Activated T-helper 1 cell treated with Interleukin-2 at 50 U/mL for 16 hours (primary cell): ENCODE data around the gene SMYD1.
"Not testable (repeated sequence)": the region's sequence is repeated elsewhere in the genome, so short reads cannot be mapped to it uniquely, and the experiment has no call there.

Experiments used
- DNase-seq: peaks from one replicate; pipeline ENCODE4 v3.0.0-alpha.2; 2020; ENCODE audit warnings: low read depth

The SMYD1 gene

DNA sequence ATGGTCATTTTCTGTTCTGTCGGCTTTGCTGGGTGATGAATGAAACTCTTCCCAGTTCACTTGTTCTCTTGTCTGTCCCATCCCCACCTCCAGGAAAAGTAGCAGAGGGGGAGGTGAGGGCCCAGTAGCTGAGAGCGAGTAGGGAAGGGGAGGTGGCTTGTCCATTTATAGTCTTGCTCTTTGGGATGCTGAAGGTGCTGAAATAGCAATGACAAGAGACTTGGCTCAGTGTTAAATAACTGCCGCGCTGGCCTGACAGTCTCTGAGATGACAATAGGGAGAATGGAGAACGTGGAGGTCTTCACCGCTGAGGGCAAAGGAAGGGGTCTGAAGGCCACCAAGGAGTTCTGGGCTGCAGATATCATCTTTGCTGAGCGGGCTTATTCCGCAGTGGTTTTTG is at the start of gene SMYD1:
TSS of gene SMYD1 (plus strand) at position 228 of the 400 bp plus-strand sequence. CDS start at position 268, 40 bp downstream.
- DNase-seq = no peak

DNA sequence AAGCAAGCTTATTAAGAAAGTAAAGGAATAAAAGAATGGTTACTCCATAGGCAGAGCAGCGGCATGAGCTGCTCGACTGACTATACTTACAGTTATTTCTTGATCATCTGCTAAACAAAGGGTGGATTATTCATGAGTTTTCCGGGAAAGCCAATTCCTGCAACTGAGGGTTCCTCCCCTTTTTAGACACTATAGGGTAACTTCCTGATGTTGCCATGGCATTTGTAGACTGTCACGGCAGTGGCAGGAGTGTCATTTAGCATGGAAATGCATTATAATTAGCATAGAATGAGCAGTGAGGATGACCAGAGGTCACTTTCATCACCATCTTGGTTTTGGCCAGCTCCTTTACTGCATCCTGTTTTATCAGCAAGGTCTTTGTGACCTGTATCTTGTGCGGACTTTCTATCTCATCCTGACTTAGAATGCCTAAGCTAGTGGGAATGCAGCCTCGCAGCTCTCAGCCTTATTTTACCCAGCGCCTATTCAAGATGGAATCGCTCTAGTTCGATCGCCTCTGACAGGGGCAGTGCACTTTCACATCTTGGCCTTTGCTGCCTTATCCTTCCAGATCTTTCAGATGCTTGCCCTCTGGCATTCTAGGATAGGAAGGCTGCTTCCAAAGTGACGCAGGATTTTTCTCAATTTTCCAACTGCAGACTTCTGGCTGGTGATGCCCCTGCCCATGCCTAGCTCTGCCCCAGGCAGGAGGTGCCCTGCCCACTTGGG is 49.4 kb upstream of the SMYD1 start:
- not testable (repeated sequence) for DNase-seq

DNA sequence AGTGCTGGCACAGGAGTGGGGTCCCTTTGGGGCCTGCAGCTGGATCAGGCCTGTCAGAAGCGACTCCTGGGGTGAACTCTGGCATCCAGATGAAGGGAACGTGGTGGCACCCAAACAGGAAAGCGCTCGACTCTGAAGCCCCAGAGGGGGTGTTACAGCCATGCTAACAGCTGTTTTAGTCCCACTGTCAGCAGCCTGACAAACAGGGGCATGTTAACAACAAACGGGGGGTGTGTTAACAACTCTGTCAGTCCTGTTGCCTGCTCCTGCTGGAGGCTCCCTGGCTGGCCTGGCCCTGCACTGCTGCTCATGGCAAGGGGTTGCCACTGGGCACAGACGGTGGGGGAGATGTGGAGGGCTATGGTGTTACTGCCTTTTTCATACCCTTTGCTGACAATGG is 48.7 kb upstream of the SMYD1 start:
- no peak for DNase-seq

DNA sequence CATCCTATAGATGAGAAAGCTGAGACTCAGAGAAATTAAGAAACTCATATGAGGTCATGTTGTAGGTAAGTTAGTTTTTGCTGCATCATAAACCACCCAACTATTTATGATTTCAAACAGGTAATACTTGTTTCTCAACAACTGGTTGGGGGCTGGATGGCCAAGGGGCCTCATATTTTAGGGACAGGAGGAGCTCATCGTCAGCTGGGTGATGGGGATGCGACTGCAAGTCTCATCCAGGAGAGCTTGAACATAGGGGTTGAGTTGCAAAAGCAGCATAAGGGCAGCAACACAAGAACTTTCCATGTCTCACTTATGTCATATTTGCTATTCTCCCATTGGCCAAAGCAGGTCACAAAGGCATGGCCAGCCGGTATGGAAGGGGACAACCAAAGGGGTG is 47.6 kb upstream of the SMYD1 start:
- DNase-seq = no peak

DNA sequence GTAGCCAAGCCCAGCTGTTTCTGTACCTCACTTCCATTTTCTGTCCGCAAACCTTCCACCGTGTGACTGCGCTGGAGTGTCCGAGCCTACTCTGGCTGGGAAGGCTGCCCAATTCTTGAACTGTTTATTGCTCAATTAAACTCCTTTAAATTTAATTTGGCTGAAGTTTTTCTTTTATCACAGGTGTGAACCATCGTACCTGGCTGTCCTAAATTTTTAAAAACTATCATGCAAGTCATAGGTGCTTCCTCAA is 45.0 kb upstream of the SMYD1 start:
- no peak for DNase-seq

DNA sequence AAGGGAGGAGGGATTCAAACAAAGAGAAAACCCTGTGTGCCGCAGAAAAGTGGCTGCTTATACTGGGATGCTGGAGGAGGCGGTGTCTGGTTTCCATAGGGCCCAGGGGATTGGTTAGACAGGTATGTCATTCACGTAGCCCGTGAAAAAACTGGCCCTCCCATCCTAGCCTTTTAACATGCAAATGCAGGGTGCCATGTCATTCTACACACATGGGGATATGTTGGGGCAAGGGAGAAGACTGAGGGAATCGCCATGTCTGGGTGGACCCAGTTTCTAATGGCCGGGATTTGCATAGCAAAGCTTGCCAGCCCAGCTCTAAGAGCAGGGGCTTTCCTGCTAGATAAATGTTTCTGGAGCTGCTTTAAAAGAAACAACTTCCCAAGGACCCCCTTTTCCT is 43.1 kb upstream of the SMYD1 start:
- DNase-seq = no peak

DNA sequence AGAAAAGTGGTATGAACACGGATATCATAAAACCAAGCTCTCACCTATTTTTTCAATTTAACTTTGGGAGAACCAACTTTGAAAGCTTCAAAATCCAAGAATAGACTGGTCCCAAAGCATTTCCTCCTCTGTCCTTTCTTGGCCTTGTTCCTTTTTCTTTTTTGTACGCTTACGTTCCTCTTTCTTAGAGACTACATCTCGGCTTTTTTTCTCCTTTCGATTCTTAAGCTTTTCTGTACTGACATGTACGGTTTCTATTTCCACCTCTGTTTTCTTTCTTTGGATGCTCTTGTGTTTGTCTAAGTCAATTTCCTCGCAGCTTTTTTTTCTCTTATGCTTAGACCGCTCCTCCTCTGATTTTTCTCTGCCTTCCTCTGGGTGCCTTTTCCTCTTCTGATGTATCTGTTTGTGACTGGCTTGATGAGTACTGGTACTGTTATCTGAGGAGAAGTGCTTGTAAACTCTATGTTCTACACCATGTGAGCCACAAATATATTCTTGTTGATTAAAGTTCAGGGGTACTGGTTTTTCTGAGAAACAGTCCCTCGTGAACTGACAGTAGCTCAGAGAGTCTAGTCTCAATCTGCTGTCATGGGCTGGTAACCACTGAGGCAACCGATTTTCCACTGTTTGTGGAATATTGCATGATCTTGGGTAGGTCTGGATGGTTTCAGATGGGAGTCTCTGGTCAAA is 39.8 kb upstream of the SMYD1 start:
- no peak for DNase-seq

DNA sequence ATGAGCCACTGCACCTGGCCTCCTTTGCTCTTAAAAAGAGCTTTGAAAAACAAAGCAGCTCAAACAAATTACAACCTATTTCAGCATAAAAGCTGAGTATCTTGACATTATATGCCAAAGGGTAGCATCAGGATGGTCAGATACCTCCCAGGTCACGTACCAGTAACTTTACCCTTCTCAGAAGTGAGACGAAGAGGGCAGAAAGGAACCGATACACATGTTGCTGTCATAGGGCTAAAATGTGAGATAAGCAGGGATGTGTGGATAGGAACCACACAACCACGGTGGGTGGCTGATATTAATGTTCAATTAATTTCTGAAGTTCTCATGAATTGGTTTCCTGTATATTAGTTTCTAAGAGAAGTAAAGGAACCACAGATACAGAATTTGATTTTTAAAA is 38.7 kb upstream of the SMYD1 start:
- DNase-seq = no peak

DNA sequence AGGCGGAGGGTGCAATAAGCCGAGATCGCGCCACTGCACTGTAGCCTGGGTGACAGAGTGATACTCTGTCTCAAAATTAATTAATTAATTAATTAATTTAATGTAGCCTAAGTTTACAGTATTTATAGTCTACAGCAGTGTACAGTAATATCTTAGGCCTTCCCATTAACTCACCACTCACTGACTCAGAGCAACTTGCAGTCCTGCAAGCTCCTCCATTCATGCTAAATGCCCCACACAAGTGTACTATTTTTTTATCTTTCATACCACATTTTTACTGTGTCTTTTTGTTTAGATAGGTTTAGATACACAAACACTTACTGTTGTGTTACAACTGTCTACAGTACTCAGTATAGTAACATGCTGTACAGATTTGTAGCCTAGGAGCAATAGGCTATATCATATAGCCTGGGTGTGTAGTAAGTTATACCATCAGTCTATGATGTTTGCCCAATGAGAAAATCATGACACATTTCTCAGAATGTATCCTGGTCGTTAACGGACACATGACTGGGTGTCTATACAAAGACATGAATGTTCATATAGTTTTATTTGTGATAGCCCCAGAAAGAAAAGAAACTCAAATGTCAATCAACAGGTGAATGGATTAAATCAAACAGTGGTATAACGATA is 35.4 kb upstream of the SMYD1 start:
- no peak for DNase-seq

DNA sequence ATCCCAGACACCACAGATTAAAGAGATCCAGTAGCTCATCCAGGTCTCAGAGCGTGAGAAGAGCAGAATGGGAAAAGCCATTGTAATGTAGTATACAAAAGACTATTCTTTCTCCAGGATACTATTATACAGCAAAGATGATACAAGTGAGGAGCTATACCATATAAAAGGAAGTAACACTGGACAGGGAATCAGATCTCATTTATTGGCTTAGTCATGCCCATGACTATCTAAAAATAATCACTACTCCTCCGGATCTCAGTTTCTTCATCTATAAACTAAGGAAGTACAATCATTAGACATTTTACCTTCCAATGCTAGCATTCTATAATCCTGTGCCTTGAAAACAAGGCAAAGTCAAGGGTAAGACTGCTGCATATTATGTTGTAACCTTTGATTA is 31.4 kb upstream of the SMYD1 start:
- no peak for DNase-seq

DNA sequence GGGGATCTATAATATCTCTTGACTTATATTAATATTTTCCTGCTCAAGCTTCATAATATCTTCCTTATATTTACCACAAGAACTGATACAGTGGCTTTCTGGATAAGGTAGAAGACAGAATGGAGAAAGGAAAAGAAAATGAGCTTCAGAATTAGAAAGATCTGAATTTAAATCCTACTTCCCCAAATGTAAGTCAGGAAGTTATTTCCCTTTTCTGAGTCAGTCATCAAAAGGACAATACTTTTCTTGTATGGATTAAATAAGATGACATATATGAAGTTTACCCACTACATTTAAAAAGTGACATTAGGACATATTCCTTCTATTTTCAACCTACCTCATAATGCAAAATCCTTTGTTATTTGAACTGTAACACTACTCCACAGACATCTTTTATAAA is 31.0 kb upstream of the SMYD1 start:
- no peak for DNase-seq

DNA sequence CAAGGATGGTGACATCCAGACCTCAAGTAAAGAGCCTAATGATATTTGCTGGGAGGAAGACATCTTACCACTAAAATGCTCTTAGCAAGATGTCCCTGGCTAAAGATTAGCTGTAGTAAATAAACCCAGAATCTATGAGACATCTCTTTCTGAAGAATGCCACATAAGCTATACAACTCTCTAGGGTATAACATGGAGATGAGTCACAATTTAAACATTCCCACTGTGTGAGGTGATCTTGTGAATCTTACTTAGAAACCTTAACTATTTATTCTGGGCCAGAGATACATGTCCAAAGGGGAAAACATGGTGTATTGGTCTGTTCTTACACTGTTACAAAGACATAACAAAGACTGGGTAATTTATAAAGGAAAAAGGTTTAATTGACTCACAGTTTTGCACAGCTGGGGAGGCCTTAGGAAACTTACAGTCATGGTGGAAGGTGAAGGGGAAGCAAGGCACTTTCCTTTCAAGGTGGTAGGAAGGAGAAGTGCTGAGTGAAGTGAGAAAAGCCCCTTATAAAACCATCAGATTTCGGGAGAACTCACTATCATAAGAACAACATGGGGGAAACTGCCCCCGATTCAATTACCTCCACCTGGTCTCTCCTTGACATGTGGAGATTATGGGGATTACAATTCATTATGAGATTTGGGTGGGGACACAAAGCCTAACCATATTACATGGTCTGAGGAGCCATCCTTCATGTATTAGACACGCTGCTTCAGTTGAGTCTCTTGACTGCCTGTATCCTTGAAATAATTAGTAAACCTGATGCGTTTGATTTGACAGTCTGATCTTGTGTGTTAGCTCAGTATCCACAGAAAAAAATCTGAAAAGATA is 29.1 kb upstream of the SMYD1 start:
- DNase-seq = no peak

DNA sequence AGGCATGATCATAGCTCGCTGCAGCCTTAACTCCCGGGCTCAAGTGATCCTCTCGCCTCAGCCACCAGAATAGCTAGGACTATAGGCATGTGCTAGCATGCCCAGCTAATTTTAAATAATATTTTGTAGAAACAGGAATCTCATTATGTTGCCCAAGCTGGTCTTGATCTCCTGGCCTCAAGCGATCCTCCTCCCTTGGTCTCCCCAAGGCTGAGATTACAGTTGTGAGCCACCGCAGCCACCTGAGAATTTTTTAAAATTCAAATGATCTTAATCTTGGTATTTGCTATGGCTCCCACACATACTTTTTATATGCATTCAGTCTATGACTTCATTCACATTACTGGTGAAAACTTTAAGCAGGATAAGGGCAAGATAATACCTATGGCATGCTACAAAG is 25.1 kb upstream of the SMYD1 start:
- no peak for DNase-seq

DNA sequence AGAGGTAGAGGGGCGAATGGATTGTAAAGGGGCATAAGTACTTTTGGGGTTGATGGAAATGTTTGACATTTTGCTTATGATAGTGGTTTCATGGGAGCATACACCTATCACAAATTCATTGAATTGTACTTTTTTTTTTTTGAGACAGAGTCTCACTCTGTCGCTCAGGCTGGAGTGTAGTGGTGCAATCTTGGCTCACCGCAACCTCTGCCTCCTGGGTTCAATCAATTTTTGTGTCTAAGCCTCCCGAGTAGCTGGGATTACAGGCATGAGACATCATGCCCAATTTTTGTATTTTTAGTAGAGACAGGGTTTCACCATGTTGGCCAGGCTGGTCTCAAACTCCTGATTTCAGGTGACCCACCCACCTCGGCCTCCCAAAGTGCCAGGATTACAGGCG is 22.1 kb upstream of the SMYD1 start:
- DNase-seq = not testable (repeated sequence)

DNA sequence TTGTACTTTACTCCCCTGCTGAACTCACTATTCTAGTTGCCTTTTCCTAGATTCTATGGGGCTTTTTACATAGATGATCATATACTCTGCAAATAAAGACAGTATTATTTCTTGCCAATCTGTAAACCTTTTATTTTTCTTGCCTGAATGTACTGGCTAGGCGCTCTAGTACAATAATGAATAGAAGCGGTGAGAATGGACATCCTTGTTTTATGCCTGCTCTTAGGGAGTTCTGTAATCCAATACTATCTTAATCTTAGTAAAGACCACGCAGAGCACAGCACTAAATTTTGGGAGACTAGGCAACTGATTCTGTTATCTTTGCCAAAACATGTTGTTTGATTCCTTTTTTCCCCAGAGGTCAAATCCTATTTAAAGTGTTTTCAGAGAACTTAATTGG is 19.1 kb upstream of the SMYD1 start:
- DNase-seq = no peak

DNA sequence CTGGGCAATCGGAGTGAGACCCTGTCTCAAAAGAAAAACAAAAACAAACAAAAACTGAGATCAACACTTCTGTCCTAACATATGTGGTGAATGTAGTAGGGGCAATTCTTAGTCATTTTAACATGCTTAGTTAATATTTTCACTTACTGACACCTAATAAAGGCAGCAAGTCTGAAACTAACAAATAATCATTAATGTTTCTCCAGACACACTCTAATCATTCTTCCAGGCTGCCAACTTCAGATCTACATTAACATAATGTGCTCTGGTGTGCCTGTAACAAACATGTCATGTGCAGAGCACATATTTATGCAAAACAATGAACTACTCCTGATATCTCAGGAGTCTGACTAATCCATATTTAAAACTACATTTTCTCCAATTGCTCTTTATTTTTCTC is 18.0 kb upstream of the SMYD1 start:
- DNase-seq = no peak

DNA sequence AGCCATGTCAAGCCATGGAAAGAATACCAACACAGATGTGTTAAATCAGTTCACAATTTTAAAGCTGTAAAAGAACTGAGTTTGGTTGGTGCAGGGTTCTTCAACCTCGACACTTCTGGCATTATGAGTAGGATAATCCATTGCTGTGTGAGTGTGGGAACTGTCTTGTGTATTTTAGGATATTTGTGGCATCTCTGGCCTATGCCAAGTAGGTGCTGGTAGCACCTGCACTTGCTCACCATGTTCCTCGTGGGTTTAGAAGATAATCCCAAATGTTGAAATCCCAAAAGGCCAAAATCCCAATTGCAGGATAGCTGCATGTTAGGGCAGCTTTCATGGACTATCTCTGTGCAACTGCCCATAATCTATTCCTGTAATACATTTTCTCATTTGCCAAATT is 15.8 kb upstream of the SMYD1 start:
- DNase-seq = no peak

DNA sequence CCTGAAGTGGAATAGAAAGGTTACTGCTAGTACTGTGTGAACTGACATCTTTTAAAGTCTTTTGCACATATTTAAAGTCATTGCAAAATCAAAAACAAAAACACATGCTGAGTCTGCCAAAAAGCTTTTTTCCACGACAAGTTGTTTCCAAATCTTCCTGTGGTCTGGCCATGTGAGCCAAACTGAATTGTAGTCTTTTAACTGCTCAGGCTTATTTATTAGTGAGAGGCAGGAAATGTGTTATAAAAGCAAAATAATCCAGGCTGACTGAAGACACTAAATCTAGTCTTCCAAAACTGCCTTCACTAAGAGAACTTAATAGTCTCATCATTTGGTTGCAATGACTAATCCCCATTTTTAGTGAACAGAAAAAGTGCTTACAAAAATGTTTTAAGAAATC is 14.3 kb upstream of the SMYD1 start:
- no peak for DNase-seq

DNA sequence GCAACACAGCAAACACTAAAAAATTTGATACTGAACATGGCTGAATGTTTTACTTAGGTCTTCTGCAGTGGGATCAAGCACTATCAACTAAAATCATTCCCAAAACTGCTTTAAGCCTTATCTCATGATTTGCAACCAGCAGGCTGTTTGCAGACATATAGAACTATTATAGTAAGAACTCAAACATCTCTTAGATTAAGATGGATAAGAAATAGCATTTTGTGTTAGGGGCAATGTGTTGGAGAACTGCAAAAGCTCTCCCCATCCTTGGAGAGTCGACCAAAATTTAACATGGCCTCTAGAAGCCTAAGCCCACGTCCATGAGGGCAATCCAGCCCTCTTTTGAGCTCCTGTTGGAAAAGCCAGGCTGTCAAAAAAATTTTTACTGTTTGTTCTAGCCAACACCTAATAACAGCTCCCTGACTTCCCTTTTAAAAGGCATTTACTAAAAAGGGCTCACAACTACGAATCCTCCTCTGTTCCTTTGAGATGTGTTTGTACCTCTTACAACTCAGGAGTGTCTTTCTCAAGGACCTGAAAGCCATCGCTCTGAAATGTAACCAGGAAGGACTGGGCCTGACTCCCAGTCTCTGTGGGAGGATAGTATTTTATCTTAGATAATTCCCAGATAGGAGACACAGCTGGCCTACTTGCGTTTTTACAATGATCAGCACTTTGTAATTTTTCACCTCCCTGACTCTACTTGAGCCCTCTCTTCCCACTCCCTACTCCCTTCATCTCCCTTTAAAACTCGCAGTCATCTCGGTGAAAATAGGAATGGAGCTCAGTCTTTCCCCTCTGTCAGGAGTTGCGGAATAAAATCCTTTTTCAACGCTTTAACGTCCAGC is 13.5 kb upstream of the SMYD1 start:
- DNase-seq = no peak

DNA sequence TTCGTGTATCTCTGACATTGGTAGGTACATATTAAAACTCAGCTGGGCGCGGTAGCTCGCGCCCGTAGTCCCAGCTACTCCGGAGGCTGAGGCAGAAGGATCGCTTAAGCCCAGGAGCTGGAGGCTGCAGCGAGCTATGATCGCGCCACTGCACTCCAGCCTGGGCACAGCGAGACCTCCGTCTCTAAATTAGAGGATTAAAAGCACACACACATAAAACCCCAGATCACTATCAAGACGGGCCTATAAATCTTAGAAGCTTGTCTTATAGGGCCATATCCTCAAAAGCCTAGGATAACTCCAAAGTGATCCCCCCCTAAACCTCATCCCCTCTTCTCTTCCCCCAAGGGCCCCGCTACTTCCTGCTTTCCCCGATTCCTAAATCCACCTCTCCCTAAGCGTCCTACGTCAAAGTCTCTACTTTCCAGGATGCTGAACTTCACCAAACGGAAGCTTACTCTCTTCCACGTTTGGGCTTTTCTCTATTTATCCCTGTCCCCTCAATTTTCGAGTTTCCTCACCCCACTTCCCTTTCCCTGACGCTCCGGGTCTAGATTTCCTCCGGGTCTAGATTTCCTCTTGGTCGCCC is 12.7 kb upstream of the SMYD1 start:
- DNase-seq = no peak

DNA sequence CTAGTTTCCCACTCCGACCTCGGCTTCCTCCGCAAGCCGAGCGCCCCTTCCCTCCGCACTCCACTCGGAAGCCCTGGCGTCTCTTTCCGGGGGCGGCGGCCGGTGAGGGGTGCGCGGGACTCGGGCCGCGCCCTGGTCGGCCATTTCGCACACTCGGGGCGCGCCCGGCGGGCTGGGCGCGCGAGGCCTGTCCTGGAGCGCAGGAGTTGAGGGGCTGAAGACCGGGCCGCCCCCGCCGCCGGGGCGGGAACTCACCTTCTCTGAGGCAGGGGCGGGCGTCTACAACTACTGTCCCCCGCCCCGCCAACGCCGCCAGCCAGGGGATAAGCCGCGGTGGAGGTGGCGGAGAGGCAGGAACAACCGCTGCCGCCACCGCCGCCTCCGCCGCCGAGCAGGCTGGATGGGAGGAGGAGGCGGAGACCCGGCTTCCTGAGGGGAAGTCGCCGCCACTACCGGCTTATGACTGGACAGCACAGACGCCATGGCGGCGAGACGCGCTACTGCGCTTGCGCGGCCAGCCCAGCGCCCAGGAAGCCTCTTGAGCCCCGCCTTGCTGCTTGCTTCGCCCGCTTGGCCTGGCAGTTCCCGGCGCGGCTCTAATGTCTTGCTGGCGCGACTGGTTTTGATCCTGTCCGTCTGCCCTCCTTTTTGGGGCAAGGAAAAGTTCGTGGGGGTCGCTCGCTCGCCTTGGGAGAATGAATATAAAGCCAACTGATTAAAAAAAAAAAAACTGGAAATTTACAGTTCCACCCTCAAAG is 12.1 kb upstream of the SMYD1 start, which contains the start of gene KRCC1:
TSS of gene KRCC1 (minus strand) at position 413 of the 758 bp plus-strand sequence. CDS start 27,220 bp downstream, outside the sequence.
- DNase-seq = peak; percentile 94
